Activated CD4-positive, alpha-beta memory T cell treated with anti-CD3 and anti-CD28 coated beads for 36 hours (primary cell): ENCODE results near the gene SNORC. TPM values are rescaled to one million over a fixed set of nuclear protein-coding genes. Genes with fewer than 3 reads are reported as not detected.

ENCODE experiments used
- CTCF ChIA-PET: fragments of 350-600 bp; sonication (Branson Sonifier 250); formaldehyde crosslinking; loops from one replicate; lab custom pipeline; 2021; ENCODE audit warnings: antibody characterized with exemption, inconsistent platforms; lab: Charles Lee
- POLR2A ChIA-PET: fragments of 350-600 bp; sonication (Branson Sonifier 250); formaldehyde crosslinking; loops from one replicate; lab custom pipeline; 2021; ENCODE audit warnings: antibody characterized with exemption; lab: Charles Lee
- DNase-seq: peaks from one replicate; pipeline ENCODE4 v3.0.0-alpha.2; 2020
- H3K27ac Mint-ChIP-seq: one replicate; pipeline ENCODE4 v1.8.0; 2021; ENCODE audit warnings: mixed read lengths
- H3K27me3 Mint-ChIP-seq: one replicate; pipeline ENCODE4 v1.8.0; 2021; ENCODE audit warnings: mixed read lengths
- H3K36me3 Mint-ChIP-seq: one replicate; pipeline ENCODE4 v1.8.0; 2021; ENCODE audit warnings: mixed read lengths
- H3K4me1 Mint-ChIP-seq: one replicate; pipeline ENCODE4 v1.8.0; 2021; ENCODE audit warnings: low read depth, mixed read lengths
- H3K4me3 Mint-ChIP-seq: one replicate; pipeline ENCODE4 v1.8.0; 2021; ENCODE audit warnings: mild to moderate bottlenecking, mixed read lengths
- H3K9me3 Mint-ChIP-seq: one replicate; pipeline ENCODE4 v1.8.0; 2021; ENCODE audit warnings: mixed read lengths
- intact Hi-C: fragments of 100-400 bp; cut with micrococcal nuclease; formaldehyde crosslinking; loops from one replicate; pipeline ENCODE4 v1.15.1; 2023
- total RNA-seq, 2 experiments: library from RNA; stranded (reverse); gene quantifications; one replicate each; pipeline ENCODE4 v1.2.3, GENCODE V29; 2021

The SNORC gene
- total RNA-seq, 2 experiments from 2014 or later, result 0.85 to 1.7 TPM

- ChIA-PET CTCF (interaction anchor here (1.0 kb wide), 1 partner anchor 184 kb away, joined by 4 read pairs; no protein-coding TSS in a partner anchor), POLR2A (no interaction called here)
- H3K27me3 Mint-ChIP-seq, result peaks cover 19% of the 10 kb centered on the region
- peak; percentile 41 for DNase-seq
- no peak overlapping the region for H3K27ac Mint-ChIP-seq
- intact Hi-C loops, result no loop called here
- no peaks in the 10 kb centered on the region for H3K9me3 Mint-ChIP-seq
- H3K4me3 Mint-ChIP-seq, result peak overlapping the region; percentile 57
- no peaks in the 10 kb centered on the region for H3K36me3 Mint-ChIP-seq
- H3K4me1 Mint-ChIP-seq, result peaks cover 5% of the 10 kb centered on the region
Measured at GRCh38 chr2:232876161-232876977, 6.3 kb downstream of the SNORC start.

- Mint-ChIP-seq H3K36me3 (no peaks in the 10 kb centered on the region), H3K9me3 (no peaks in the 10 kb centered on the region), H3K27me3 (peaks cover 19% of the 10 kb centered on the region), H3K4me3 (peak overlapping the region; percentile 49), H3K27ac (no peak overlapping the region), H3K4me1 (peaks cover 5% of the 10 kb centered on the region)
- intact Hi-C loops, result no loop called here
- CTCF ChIA-PET, result interaction anchor here (1.0 kb wide), 1 partner anchor 177 kb away, joined by 4 read pairs; no protein-coding TSS in a partner anchor
- DNase-seq, result no peak
- POLR2A ChIA-PET, result no interaction called here
Measured at GRCh38 chr2:232876978-232877441, 6.9 kb downstream of the SNORC start.

GRCh38 chr2:232877940-232878511, 8.0 kb downstream of the SNORC start:
- CTCF ChIA-PET, result interaction anchor here (1.0 kb wide), 1 partner anchor 176 kb away, joined by 4 read pairs; no protein-coding TSS in a partner anchor
- H3K27me3 Mint-ChIP-seq, result peaks cover 19% of the 10 kb centered on the region
- no peaks in the 10 kb centered on the region for H3K36me3 Mint-ChIP-seq
- no peak overlapping the region for H3K27ac Mint-ChIP-seq
- DNase-seq, result no peak
- H3K4me1 Mint-ChIP-seq, result peaks cover 5% of the 10 kb centered on the region
- no peaks in the 10 kb centered on the region for H3K9me3 Mint-ChIP-seq
- H3K4me3 Mint-ChIP-seq, result no peak overlapping the region
- intact Hi-C loops, result no loop called here
- POLR2A ChIA-PET, result no interaction called here

GRCh38 chr2:232878855-232879617, 9.0 kb downstream of the SNORC start:
- POLR2A ChIA-PET, result no interaction called here
- Mint-ChIP-seq H3K36me3 (no peaks in the 10 kb centered on the region), H3K27ac (no peak overlapping the region), H3K4me1 (peaks cover 5% of the 10 kb centered on the region), H3K9me3 (no peaks in the 10 kb centered on the region), H3K27me3 (peaks cover 17% of the 10 kb centered on the region), H3K4me3 (no peak overlapping the region)
- no peak for DNase-seq
- intact Hi-C loops, result no loop called here
- CTCF ChIA-PET, result no interaction called here

GRCh38 chr2:232879618-232880494, 9.8 kb downstream of the SNORC start:
- H3K4me1 Mint-ChIP-seq, result peaks cover 5% of the 10 kb centered on the region
- H3K27me3 Mint-ChIP-seq, result peaks cover 11% of the 10 kb centered on the region
- intact Hi-C loops, result no loop called here
- no peak for DNase-seq
- no peak overlapping the region for H3K4me3 Mint-ChIP-seq
- POLR2A ChIA-PET, result no interaction called here
- H3K36me3 Mint-ChIP-seq, result no peaks in the 10 kb centered on the region
- H3K27ac Mint-ChIP-seq, result no peak overlapping the region
- CTCF ChIA-PET, result no interaction called here
- no peaks in the 10 kb centered on the region for H3K9me3 Mint-ChIP-seq

DNA sequence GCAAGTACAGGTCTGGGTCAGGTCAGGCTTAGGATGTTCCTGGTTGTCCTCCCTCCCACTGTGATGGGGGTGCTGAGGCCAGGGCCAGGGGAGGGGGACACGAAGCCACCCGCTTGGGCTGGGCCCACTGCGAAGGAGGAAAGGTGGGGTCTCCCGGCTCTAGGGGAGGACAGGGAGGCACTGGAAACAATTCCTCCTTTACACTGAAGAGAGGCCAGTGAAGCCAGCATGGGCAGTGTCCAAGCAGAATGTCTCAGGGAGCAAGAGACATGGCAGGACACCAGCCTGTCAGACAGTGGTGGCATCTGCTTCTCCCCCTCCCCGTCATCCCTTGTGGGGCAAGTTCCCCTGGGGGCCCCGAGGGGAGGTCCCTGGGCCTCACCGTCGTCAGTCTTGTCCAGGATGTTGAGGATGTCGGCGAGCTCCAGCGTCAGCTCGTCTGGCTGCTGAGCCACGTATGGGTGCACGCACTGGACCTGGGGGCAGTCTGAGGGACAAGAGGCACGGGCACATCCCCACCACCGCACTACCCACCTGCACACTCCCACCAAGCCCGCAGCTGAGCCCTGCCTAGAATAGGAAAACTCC, 10.8 kb downstream of the SNORC start:
- CTCF ChIA-PET, result no interaction called here

GRCh38 chr2:232882085-232882484, 12.0 kb downstream of the SNORC start:
- H3K4me1 Mint-ChIP-seq, result no peaks in the 10 kb centered on the region
- no peak overlapping the region for H3K27ac Mint-ChIP-seq
- DNase-seq, result no peak
- H3K36me3 Mint-ChIP-seq, result no peaks in the 10 kb centered on the region
- POLR2A ChIA-PET, result no interaction called here
- no peaks in the 10 kb centered on the region for H3K9me3 Mint-ChIP-seq
- peaks cover 2% of the 10 kb centered on the region for H3K27me3 Mint-ChIP-seq
- intact Hi-C loops, result no loop called here
- CTCF ChIA-PET, result no interaction called here
- no peak overlapping the region for H3K4me3 Mint-ChIP-seq

More for the DNA sequence above, 10.8 kb downstream of the SNORC start:
- H3K27me3 Mint-ChIP-seq, result peaks cover 2% of the 10 kb centered on the region
- H3K36me3 Mint-ChIP-seq, result no peaks in the 10 kb centered on the region
- DNase-seq, result no peak
- no peak overlapping the region for H3K27ac Mint-ChIP-seq
- POLR2A ChIA-PET, result interaction anchor here (0.6 kb wide), 1 partner anchor 65 kb away, joined by 4 read pairs; no protein-coding TSS in a partner anchor
- H3K4me3 Mint-ChIP-seq, result no peak overlapping the region
- no peaks in the 10 kb centered on the region for H3K9me3 Mint-ChIP-seq
- no peaks in the 10 kb centered on the region for H3K4me1 Mint-ChIP-seq
- intact Hi-C loops, result no loop called here

DNA sequence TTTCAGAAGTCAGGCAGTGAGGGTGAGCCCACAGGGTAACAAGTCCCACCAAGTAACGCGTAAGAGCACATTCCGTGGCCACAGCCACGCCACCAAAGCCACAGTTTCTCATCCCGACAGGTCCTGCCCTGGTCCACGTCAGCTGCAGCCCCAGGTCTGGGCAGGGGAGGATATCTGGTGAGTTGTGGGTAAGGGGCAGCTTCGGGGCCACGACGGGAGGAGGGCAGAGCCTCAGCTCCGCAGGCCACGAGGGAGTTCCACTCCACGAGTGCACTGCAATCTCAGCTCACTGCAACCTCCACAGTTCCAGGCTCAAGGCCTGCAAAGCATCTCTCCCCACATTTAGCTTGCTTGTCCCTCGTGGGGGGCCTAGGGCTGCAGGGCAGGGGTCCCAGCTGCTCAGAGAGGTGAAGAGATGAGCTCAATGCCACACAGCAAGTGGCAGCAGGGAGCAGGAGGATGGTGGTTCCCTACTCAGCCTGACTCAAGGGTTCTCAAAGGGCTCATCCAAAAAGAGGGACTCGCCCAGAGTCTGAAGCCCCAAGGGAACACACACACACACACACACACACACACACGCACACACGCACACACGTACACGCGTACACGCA, 12.5 kb downstream of the SNORC start:
- no peak for DNase-seq
- Mint-ChIP-seq H3K27me3 (peaks cover under 1% of the 10 kb centered on the region), H3K4me3 (no peak overlapping the region), H3K9me3 (no peaks in the 10 kb centered on the region), H3K27ac (no peak overlapping the region), H3K36me3 (no peaks in the 10 kb centered on the region), H3K4me1 (no peaks in the 10 kb centered on the region)
- intact Hi-C loops, result no loop called here
- ChIA-PET CTCF (no interaction called here), POLR2A (interaction anchor here (0.9 kb wide), 1 partner anchor 20 kb away, joined by 3 read pairs; no protein-coding TSS in a partner anchor)

DNA sequence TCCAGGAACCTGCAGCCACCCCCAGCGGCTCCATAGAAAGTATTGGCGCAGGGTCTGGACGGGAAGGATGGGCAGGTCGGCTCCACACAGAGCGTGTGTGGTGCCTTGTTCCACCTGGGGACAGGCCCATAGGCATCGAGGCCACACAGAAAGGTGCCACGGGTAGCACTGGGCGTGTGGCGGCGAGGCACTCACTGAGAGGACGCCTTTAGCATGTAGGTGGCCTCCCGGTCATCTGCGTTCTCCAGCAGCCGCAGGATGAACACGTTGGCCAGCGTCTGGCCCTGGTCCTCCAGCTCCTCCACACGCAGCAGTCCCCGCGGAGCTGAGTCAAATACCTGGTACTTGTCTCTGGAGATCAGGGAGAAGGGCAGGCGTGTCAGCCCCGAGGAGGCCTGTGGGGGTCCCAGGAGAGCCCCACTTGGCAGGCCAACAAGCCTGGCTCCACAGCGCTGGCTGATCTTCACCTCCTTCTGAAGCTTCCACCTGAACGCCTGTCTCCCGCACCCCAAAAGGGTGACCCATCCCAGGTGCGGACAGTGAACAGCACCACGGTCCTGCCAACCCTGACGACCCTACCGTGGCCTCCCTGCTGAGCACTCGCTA, 13.2 kb downstream of the SNORC start:
- ChIA-PET POLR2A (interaction anchor here (0.9 kb wide), 1 partner anchor 20 kb away, joined by 3 read pairs; no protein-coding TSS in a partner anchor), CTCF (no interaction called here)
- Mint-ChIP-seq H3K4me1 (no peaks in the 10 kb centered on the region), H3K27ac (no peak overlapping the region), H3K27me3 (no peaks in the 10 kb centered on the region), H3K36me3 (no peaks in the 10 kb centered on the region), H3K4me3 (no peak overlapping the region), H3K9me3 (no peaks in the 10 kb centered on the region)
- DNase-seq, result no peak
- intact Hi-C loops, result no loop called here

DNA sequence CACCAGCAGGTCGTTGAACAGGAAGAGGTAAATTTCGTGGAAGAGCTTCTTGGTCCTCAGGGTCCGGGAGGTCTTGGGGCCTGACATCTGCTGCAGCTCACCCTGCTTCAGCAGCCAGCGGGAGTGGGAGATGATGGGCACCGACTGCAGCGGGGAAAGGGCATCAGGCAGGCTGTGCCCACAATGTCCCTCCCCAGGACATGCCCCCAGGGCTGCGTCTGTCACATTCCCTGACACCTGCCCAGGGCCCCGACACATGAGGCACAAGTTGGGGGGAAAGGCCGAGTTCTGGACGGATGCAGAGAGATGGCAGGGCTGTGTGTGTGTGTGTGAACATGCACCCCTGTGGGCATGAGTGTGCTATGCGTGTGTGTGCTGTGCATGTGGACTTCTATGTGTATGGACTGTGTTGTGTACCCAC, 13.9 kb downstream of the SNORC start:
- intact Hi-C loops, result no loop called here
- H3K9me3 Mint-ChIP-seq, result no peaks in the 10 kb centered on the region
- H3K4me3 Mint-ChIP-seq, result no peak overlapping the region
- ChIA-PET CTCF (interaction anchor here (1.0 kb wide), 1 partner anchor 38 kb away, joined by 3 read pairs; no protein-coding TSS in a partner anchor), POLR2A (no interaction called here)
- no peaks in the 10 kb centered on the region for H3K27me3 Mint-ChIP-seq
- H3K36me3 Mint-ChIP-seq, result no peaks in the 10 kb centered on the region
- H3K27ac Mint-ChIP-seq, result no peak overlapping the region
- DNase-seq, result no peak
- no peaks in the 10 kb centered on the region for H3K4me1 Mint-ChIP-seq
